ENCODE data around the gene GLS. TPM values are rescaled to one million over a fixed set of nuclear protein-coding genes. Genes with fewer than 3 reads are reported as not detected.
"Not testable (repeated sequence)": the region's sequence is repeated elsewhere in the genome, so short reads cannot be mapped to it uniquely, and the experiment has no call there.

The GLS gene
- total RNA-seq, 2 experiments from 2014 or later, result 136 to 242 TPM

- POLR2A ChIA-PET, result not testable (repeated sequence)
- CTCF ChIA-PET, result interaction anchor here (0.6 kb wide), 1 partner anchor 13 kb away, joined by 4 read pairs; no protein-coding TSS in a partner anchor
These were observed 7.2 kb upstream of the GLS start for GRCh38 chr2:190873451-190873850.

GRCh38 chr2:190875891-190876290, 4.7 kb upstream of the GLS start:
- ChIA-PET CTCF (interaction anchor here (0.6 to 1.7 kb wide), 6 partner anchors 10 to 864 kb away, joined by 3 to 9 read pairs (median 4); no protein-coding TSS in a partner anchor), POLR2A (interaction anchor here (1.2 kb wide), 1 partner anchor 17 kb away, joined by 3 read pairs; no protein-coding TSS in a partner anchor)
- H3K9me3 Mint-ChIP-seq (ENCODE audit: low read depth), result no peaks in the 10 kb centered on the region
- intact Hi-C loops (cut with DNase I, micrococcal nuclease), result loop anchor here in 1 of 2 experiments (2.0 kb wide), 1 partner anchor 13 kb away; no protein-coding TSS in a partner anchor
- peak overlapping the region; percentile 34 for H3K4me3 Mint-ChIP-seq
- H3K27me3 Mint-ChIP-seq, result no peaks in the 10 kb centered on the region
- H3K36me3 Mint-ChIP-seq (ENCODE audit: low read depth), result peaks cover 3% of the 10 kb centered on the region
- peak; percentile 41 for DNase-seq
- peak overlapping the region; percentile 64 for H3K27ac Mint-ChIP-seq
- H3K4me1 Mint-ChIP-seq, result peaks cover 28% of the 10 kb centered on the region
- no peak for ATAC-seq

More at GRCh38 chr2:190873451-190873850, 7.2 kb upstream of the GLS start:
- H3K9me3 Mint-ChIP-seq (ENCODE audit: low read depth); DNase-seq; ATAC-seq; H3K36me3 Mint-ChIP-seq (ENCODE audit: low read depth); intact Hi-C loops (cut with DNase I, micrococcal nuclease); H3K27ac Mint-ChIP-seq; H3K4me3 Mint-ChIP-seq; H3K27me3 Mint-ChIP-seq: not testable (repeated sequence)
- H3K4me1 Mint-ChIP-seq, result peaks cover 24% of the 10 kb centered on the region

- CTCF ChIA-PET, result interaction anchor here (0.7 to 1.4 kb wide), 4 partner anchors 10 to 1093 kb away, joined by 3 to 4 read pairs (median 3); no protein-coding TSS in a partner anchor
- H3K27ac Mint-ChIP-seq, result no peak overlapping the region
- no peaks in the 10 kb centered on the region for H3K9me3 Mint-ChIP-seq (ENCODE audit: low read depth)
These were observed 4.0 kb upstream of the GLS start for GRCh38 chr2:190876631-190877030.

GRCh38 chr2:190877436-190877835, 3.2 kb upstream of the GLS start:
- Mint-ChIP-seq H3K27ac (no peak overlapping the region), H3K36me3 (ENCODE audit: low read depth) (peaks cover 7% of the 10 kb centered on the region), H3K9me3 (ENCODE audit: low read depth) (no peaks in the 10 kb centered on the region), H3K27me3 (no peaks in the 10 kb centered on the region), H3K4me1 (peaks cover 28% of the 10 kb centered on the region), H3K4me3 (no peak overlapping the region)
- ChIA-PET CTCF (interaction anchor here (0.6 to 1.8 kb wide), 9 partner anchors 9 to 1094 kb away, joined by 3 to 8 read pairs (median 3); no protein-coding TSS in a partner anchor), POLR2A (no interaction called here)
- ATAC-seq (no peak), DNase-seq (no peak)
- intact Hi-C loops (cut with DNase I, micrococcal nuclease), result loop anchor here in 1 of 2 experiments (2.0 kb wide), 1 partner anchor 15 kb away; no protein-coding TSS in a partner anchor

More at GRCh38 chr2:190876631-190877030, 4.0 kb upstream of the GLS start:
- no peak for ATAC-seq
- POLR2A ChIA-PET, result no interaction called here
- Mint-ChIP-seq H3K4me1 (peaks cover 28% of the 10 kb centered on the region), H3K36me3 (ENCODE audit: low read depth) (peaks cover 3% of the 10 kb centered on the region), H3K4me3 (no peak overlapping the region), H3K27me3 (no peaks in the 10 kb centered on the region)
- DNase-seq, result no peak
- intact Hi-C loops (cut with DNase I, micrococcal nuclease), result loop anchor here in 1 of 2 experiments (2.0 kb wide), 1 partner anchor 14 kb away; no protein-coding TSS in a partner anchor

- CTCF ChIA-PET, result interaction anchor here (0.7 to 1.8 kb wide), 3 partner anchors 15 to 86 kb away, joined by 4 to 8 read pairs (median 4); no protein-coding TSS in a partner anchor
- Mint-ChIP-seq H3K36me3 (ENCODE audit: low read depth) (peaks cover 29% of the 10 kb centered on the region), H3K27ac (peak overlapping the region; percentile 98), H3K4me1 (peaks cover 36% of the 10 kb centered on the region), H3K27me3 (no peaks in the 10 kb centered on the region), H3K9me3 (ENCODE audit: low read depth) (no peaks in the 10 kb centered on the region), H3K4me3 (peak overlapping the region; percentile 79)
- POLR2A ChIA-PET, result interaction anchor here (0.6 to 2.9 kb wide), 9 partner anchors 17 to 473 kb away, joined by 3 to 26 read pairs (median 5); no protein-coding TSS in a partner anchor
- ATAC-seq, result peak; percentile 10
- intact Hi-C loops (cut with DNase I, micrococcal nuclease), result loop anchor here (1.0 to 5.0 kb wide), 9 partner anchors 35 to 1117 kb away; partner anchors contain the start of genes NEMP2 (in 2 of the 2), MFSD6 (in 1 of the 2), NAB1 (in 1 of the 2) and NABP1 (in 1 of the 2)
- peak; percentile 73 for DNase-seq
These were observed 895 bp upstream of the GLS start for GRCh38 chr2:190879474-190880377.

- ChIA-PET CTCF (interaction anchor here (1.2 to 1.9 kb wide), 4 partner anchors 31 to 149 kb away, joined by 3 to 7 read pairs (median 6); no protein-coding TSS in a partner anchor), POLR2A (interaction anchor here (0.7 to 2.9 kb wide), 12 partner anchors 11 to 796 kb away, joined by 3 to 26 read pairs (median 4); partner anchors contain the start of gene NABP1)
- H3K4me3 Mint-ChIP-seq, result peak overlapping the region; percentile 79
- peak overlapping the region; percentile 88 for H3K27ac Mint-ChIP-seq
- H3K4me1 Mint-ChIP-seq, result peaks cover 38% of the 10 kb centered on the region
- intact Hi-C loops (cut with DNase I, micrococcal nuclease), result loop anchor here (2.0 to 5.0 kb wide), 8 partner anchors 89 to 1119 kb away; partner anchors contain the start of genes NEMP2 (in 2 of the 2), MFSD6 (in 1 of the 2), NAB1 (in 1 of the 2) and NABP1 (in 1 of the 2)
- peaks cover 36% of the 10 kb centered on the region for H3K36me3 Mint-ChIP-seq (ENCODE audit: low read depth)
- H3K27me3 Mint-ChIP-seq, result no peaks in the 10 kb centered on the region
- ATAC-seq (no peak), DNase-seq (no peak)
- H3K9me3 Mint-ChIP-seq (ENCODE audit: low read depth), result no peaks in the 10 kb centered on the region
These were observed 520 bp downstream of the GLS start for GRCh38 chr2:190881084-190881597.

GRCh38 chr2:190881598-190882410, 1.2 kb downstream of the GLS start:
- Mint-ChIP-seq H3K36me3 (ENCODE audit: low read depth) (peaks cover 38% of the 10 kb centered on the region), H3K9me3 (ENCODE audit: low read depth) (no peaks in the 10 kb centered on the region), H3K27ac (peak overlapping the region; percentile 93), H3K27me3 (no peaks in the 10 kb centered on the region), H3K4me3 (peak overlapping the region; percentile 79), H3K4me1 (peaks cover 37% of the 10 kb centered on the region)
- CTCF ChIA-PET, result interaction anchor here (1.0 to 1.9 kb wide), 6 partner anchors 19 to 148 kb away, joined by 3 to 7 read pairs (median 4); no protein-coding TSS in a partner anchor
- ATAC-seq (peak; percentile 43), DNase-seq (peak; percentile 83)
- POLR2A ChIA-PET, result interaction anchor here (0.6 to 2.9 kb wide), 12 partner anchors 11 to 796 kb away, joined by 3 to 26 read pairs (median 4); partner anchors contain the start of gene NABP1
- intact Hi-C loops (cut with DNase I, micrococcal nuclease), result loop anchor here (1.0 to 5.0 kb wide), 18 partner anchors 21 to 1120 kb away; partner anchors contain the start of genes NEMP2 (in 2 of the 2), MFSD6 (in 1 of the 2), NAB1 (in 1 of the 2) and NABP1 (in 1 of the 2)

- Mint-ChIP-seq H3K4me3 (peak overlapping the region; percentile 79), H3K27me3 (no peaks in the 10 kb centered on the region), H3K27ac (peak overlapping the region; percentile 93), H3K9me3 (ENCODE audit: low read depth) (no peaks in the 10 kb centered on the region), H3K4me1 (peaks cover 35% of the 10 kb centered on the region), H3K36me3 (ENCODE audit: low read depth) (peaks cover 38% of the 10 kb centered on the region)
- POLR2A ChIA-PET, result interaction anchor here (0.6 to 2.9 kb wide), 10 partner anchors 10 to 795 kb away, joined by 3 to 26 read pairs (median 4); partner anchors contain the start of gene NABP1
- CTCF ChIA-PET, result interaction anchor here (0.9 to 2.8 kb wide), 8 partner anchors 11 to 147 kb away, joined by 3 to 13 read pairs (median 4); no protein-coding TSS in a partner anchor
- ATAC-seq, result peak; percentile 2
- no peak for DNase-seq
- intact Hi-C loops (cut with DNase I, micrococcal nuclease), result loop anchor here (1.0 to 5.0 kb wide), 15 partner anchors 20 to 1120 kb away; partner anchors contain the start of genes NEMP2 (in 2 of the 2), MFSD6 (in 1 of the 2), NABP1 (in 1 of the 2) and OSGEPL1 (in 1 of the 2)
These were observed 1.8 kb downstream of the GLS start for GRCh38 chr2:190882411-190882766.

- CTCF ChIA-PET, result interaction anchor here (0.9 to 2.8 kb wide), 5 partner anchors 10 to 147 kb away, joined by 3 to 13 read pairs (median 5); no protein-coding TSS in a partner anchor
- Mint-ChIP-seq H3K9me3 (ENCODE audit: low read depth) (no peaks in the 10 kb centered on the region), H3K4me1 (peaks cover 35% of the 10 kb centered on the region), H3K27me3 (no peaks in the 10 kb centered on the region), H3K27ac (peak overlapping the region; percentile 93), H3K4me3 (peak overlapping the region; percentile 79), H3K36me3 (ENCODE audit: low read depth) (peaks cover 43% of the 10 kb centered on the region)
- POLR2A ChIA-PET, result interaction anchor here (0.6 to 2.9 kb wide), 6 partner anchors 21 to 349 kb away, joined by 3 to 26 read pairs (median 6); no protein-coding TSS in a partner anchor
- no peak for ATAC-seq
- intact Hi-C loops (cut with DNase I, micrococcal nuclease), result loop anchor here (1.0 to 5.0 kb wide), 15 partner anchors 20 to 1121 kb away; partner anchors contain the start of genes NEMP2 (in 2 of the 2), MFSD6 (in 1 of the 2), NABP1 (in 1 of the 2) and OSGEPL1 (in 1 of the 2)
- DNase-seq, result no peak
These were observed 2.4 kb downstream of the GLS start for GRCh38 chr2:190882856-190883582.

All from activated CD4-positive, alpha-beta T cell treated with anti-CD3 and anti-CD28 coated beads for 36 hours (primary cell).